Measurements from ENCODE around the gene SMARCA4.

GRCh38 chr19:11111117-11111770, 150.4 kb downstream of the SMARCA4 start:
- no peak for TF ChIP-seq POLR2A (IDR thresholded peaks at IDR 0.05; ENCODE audit: low read depth, low read length)
- TF ChIP-seq POLR2AphosphoS5 (IDR thresholded peaks at IDR 0.05; ENCODE audit: low read depth, low read length), result no peak
- no peak for TF ChIP-seq TAF1 (IDR thresholded peaks at IDR 0.05; ENCODE audit: borderline replicate concordance, low read depth, low read length)
